GM21423 (cell line): ENCODE results near the gene PHACTR1.
"Not testable (repeated sequence)": the region's sequence is repeated elsewhere in the genome, so short reads cannot be mapped to it uniquely, and the experiment has no call there.

Experiments used
- ATAC-seq: cut with Tn5 transposase; IDR thresholded peaks from one replicate; pipeline ENCODE4 v1.9.1; 2021; ENCODE audit warnings: mild to moderate bottlenecking, moderate library complexity; ENCODE audit not compliant: unreplicated experiment

PHACTR1 gene

GRCh38 chr6:13133894-13134293, 417.3 kb downstream of the PHACTR1 start:
- not testable (repeated sequence) for ATAC-seq

- no peak for ATAC-seq
These were observed 418.6 kb downstream of the PHACTR1 start for GRCh38 chr6:13135152-13135551.

GRCh38 chr6:13139119-13139518, 422.6 kb downstream of the PHACTR1 start:
- ATAC-seq = no peak

GRCh38 chr6:13140980-13141379, 424.4 kb downstream of the PHACTR1 start:
- ATAC-seq = no peak

GRCh38 chr6:13141387-13141786, 424.8 kb downstream of the PHACTR1 start:
- no peak for ATAC-seq

GRCh38 chr6:13142611-13143010, 426.0 kb downstream of the PHACTR1 start:
- no peak for ATAC-seq

GRCh38 chr6:13146442-13146841, 429.9 kb downstream of the PHACTR1 start:
- no peak for ATAC-seq

GRCh38 chr6:13147376-13147775, 430.8 kb downstream of the PHACTR1 start:
- no peak for ATAC-seq

- ATAC-seq = no peak
These were observed 431.2 kb downstream of the PHACTR1 start for GRCh38 chr6:13147782-13148181.

- no peak for ATAC-seq
These were observed 436.2 kb downstream of the PHACTR1 start for GRCh38 chr6:13152764-13153163.

- no peak for ATAC-seq
These were observed 439.8 kb downstream of the PHACTR1 start for GRCh38 chr6:13156381-13156780.

- ATAC-seq = no peak
These were observed 440.7 kb downstream of the PHACTR1 start for GRCh38 chr6:13157293-13157692.

GRCh38 chr6:13159300-13159699, 442.7 kb downstream of the PHACTR1 start:
- ATAC-seq = no peak

GRCh38 chr6:13159822-13160221, 443.3 kb downstream of the PHACTR1 start:
- ATAC-seq = not testable (repeated sequence)

- ATAC-seq = no peak
These were observed 446.8 kb downstream of the PHACTR1 start for GRCh38 chr6:13163161-13163944.

GRCh38 chr6:13164291-13164690, 447.7 kb downstream of the PHACTR1 start:
- ATAC-seq = no peak

- ATAC-seq = no peak
These were observed 449.1 kb downstream of the PHACTR1 start for GRCh38 chr6:13165502-13166172.

GRCh38 chr6:13166269-13166668, 449.7 kb downstream of the PHACTR1 start:
- no peak for ATAC-seq

GRCh38 chr6:13166916-13167315, 450.3 kb downstream of the PHACTR1 start:
- no peak for ATAC-seq

- no peak for ATAC-seq
These were observed 455.7 kb downstream of the PHACTR1 start for GRCh38 chr6:13172291-13172690.

- ATAC-seq = no peak
These were observed 458.5 kb downstream of the PHACTR1 start for GRCh38 chr6:13175087-13175486.

- no peak for ATAC-seq
These were observed 459.2 kb downstream of the PHACTR1 start for GRCh38 chr6:13175759-13176158.
